ENCODE measurements around the gene COBLL1.

COBLL1 gene

GRCh38 chr2:164655750-164656149 is 185.9 kb downstream of the COBLL1 start:
- H3K9ac ChIP-seq = no peak overlapping the region
- no peak overlapping the region for H3K4me3 ChIP-seq (IDR thresholded peaks at IDR 0.05; ENCODE audit: insufficient read depth, low read depth, low read length)
- no peaks in the 10 kb centered on the region for H3K27me3 ChIP-seq (ENCODE audit: insufficient read depth, low read depth)
- no peak overlapping the region for H3K27ac ChIP-seq
- H3K4me2 ChIP-seq = no peak overlapping the region
- no peaks in the 10 kb centered on the region for H4K20me1 ChIP-seq (ENCODE audit: insufficient read depth)
- H2AFZ ChIP-seq (ENCODE audit: low read depth) = no peak overlapping the region
- H3K36me3 ChIP-seq (ENCODE audit: insufficient read depth) = no peaks in the 10 kb centered on the region
- no peaks in the 10 kb centered on the region for H3K79me2 ChIP-seq (ENCODE audit: insufficient read depth, low read depth)
- no peaks in the 10 kb centered on the region for H3K4me1 ChIP-seq (ENCODE audit: low read depth, poor library complexity, severe bottlenecking)
- TF ChIP-seq CTCF (conservative IDR thresholded peaks at IDR 0.05; ENCODE audit: low read depth, low read length) = no peak

- H3K27ac ChIP-seq = no peak overlapping the region
- no peaks in the 10 kb centered on the region for H3K36me3 ChIP-seq (ENCODE audit: insufficient read depth)
- H4K20me1 ChIP-seq (ENCODE audit: insufficient read depth) = no peaks in the 10 kb centered on the region
- H3K27me3 ChIP-seq (ENCODE audit: insufficient read depth, low read depth) = no peaks in the 10 kb centered on the region
- no peak overlapping the region for H2AFZ ChIP-seq (ENCODE audit: low read depth)
- no peaks in the 10 kb centered on the region for H3K79me2 ChIP-seq (ENCODE audit: insufficient read depth, low read depth)
- no peak overlapping the region for H3K4me3 ChIP-seq (IDR thresholded peaks at IDR 0.05; ENCODE audit: insufficient read depth, low read depth, low read length)
- H3K9ac ChIP-seq = no peak overlapping the region
- no peak overlapping the region for H3K4me2 ChIP-seq
- TF ChIP-seq CTCF (conservative IDR thresholded peaks at IDR 0.05; ENCODE audit: low read depth, low read length) = no peak
- no peaks in the 10 kb centered on the region for H3K4me1 ChIP-seq (ENCODE audit: low read depth, poor library complexity, severe bottlenecking)
Measured at GRCh38 chr2:164655336-164655735, 186.3 kb downstream of the COBLL1 start.

GRCh38 chr2:164651361-164651760 is 190.3 kb downstream of the COBLL1 start:
- no peaks in the 10 kb centered on the region for H3K36me3 ChIP-seq (ENCODE audit: insufficient read depth)
- no peak overlapping the region for H3K4me3 ChIP-seq (IDR thresholded peaks at IDR 0.05; ENCODE audit: insufficient read depth, low read depth, low read length)
- H4K20me1 ChIP-seq (ENCODE audit: insufficient read depth) = no peaks in the 10 kb centered on the region
- no peaks in the 10 kb centered on the region for H3K4me1 ChIP-seq (ENCODE audit: low read depth, poor library complexity, severe bottlenecking)
- H2AFZ ChIP-seq (ENCODE audit: low read depth) = no peak overlapping the region
- no peak overlapping the region for H3K27ac ChIP-seq
- H3K4me2 ChIP-seq = no peak overlapping the region
- no peaks in the 10 kb centered on the region for H3K79me2 ChIP-seq (ENCODE audit: insufficient read depth, low read depth)
- TF ChIP-seq CTCF (conservative IDR thresholded peaks at IDR 0.05; ENCODE audit: low read depth, low read length) = no peak
- H3K9ac ChIP-seq = no peak overlapping the region
- no peaks in the 10 kb centered on the region for H3K27me3 ChIP-seq (ENCODE audit: insufficient read depth, low read depth)

GRCh38 chr2:164644036-164644700 is 197.5 kb downstream of the COBLL1 start:
- Histone ChIP-seq H3K4me2 (no peak overlapping the region), H3K4me1 (ENCODE audit: low read depth, poor library complexity, severe bottlenecking) (no peaks in the 10 kb centered on the region), H3K36me3 (ENCODE audit: insufficient read depth) (no peaks in the 10 kb centered on the region), H3K27ac (no peak overlapping the region), H3K79me2 (ENCODE audit: insufficient read depth, low read depth) (no peaks in the 10 kb centered on the region), H3K9ac (no peak overlapping the region), H2AFZ (ENCODE audit: low read depth) (no peak overlapping the region), H3K27me3 (ENCODE audit: insufficient read depth, low read depth) (no peaks in the 10 kb centered on the region), H3K4me3 (IDR thresholded peaks at IDR 0.05; ENCODE audit: insufficient read depth, low read depth, low read length) (no peak overlapping the region), H4K20me1 (ENCODE audit: insufficient read depth) (no peaks in the 10 kb centered on the region)
- no peak for TF ChIP-seq CTCF (conservative IDR thresholded peaks at IDR 0.05; ENCODE audit: low read depth, low read length)

Measured in KMS-11 (cell line).